ENCODE results near the gene ABCA1.

Gene ABCA1

GRCh38 chr9:104871961-104872527, 55.9 kb downstream of the ABCA1 start:
- no peak for DNase-seq

GRCh38 chr9:104869811-104870210, 58.1 kb downstream of the ABCA1 start:
- TF ChIP-seq CTCF (IDR thresholded peaks at IDR 0.05; ENCODE audit: low read depth, low read length, missing control alignments) = no peak
- Histone ChIP-seq H3K36me3 (replicated peaks) (peaks cover 28% of the 10 kb centered on the region), H3K27me3 (replicated peaks) (no peaks in the 10 kb centered on the region), H3K27ac (peak overlapping the region; percentile 90), H3K4me3 (ENCODE audit: low read depth, low read length) (no peak overlapping the region)
- in situ Hi-C loops (cut with HindIII; ENCODE audit: low pct_ligation_motif_present, low sequenced_read_pairs) = no loop called here
- DNase-seq = no peak

More at GRCh38 chr9:104871961-104872527, 55.9 kb downstream of the ABCA1 start:
- Histone ChIP-seq H3K4me3 (ENCODE audit: low read depth, low read length) (no peak overlapping the region), H3K27me3 (replicated peaks) (no peaks in the 10 kb centered on the region), H3K27ac (peak overlapping the region; percentile 91), H3K36me3 (replicated peaks) (peaks cover 42% of the 10 kb centered on the region)
- no peak for TF ChIP-seq CTCF (IDR thresholded peaks at IDR 0.05; ENCODE audit: low read depth, low read length, missing control alignments)
- in situ Hi-C loops (cut with HindIII; ENCODE audit: low pct_ligation_motif_present, low sequenced_read_pairs) = no loop called here

- Histone ChIP-seq H3K4me3 (ENCODE audit: low read depth, low read length) (no peak overlapping the region), H3K36me3 (replicated peaks) (peaks cover 28% of the 10 kb centered on the region), H3K27ac (peak overlapping the region; percentile 90), H3K27me3 (replicated peaks) (no peaks in the 10 kb centered on the region)
- DNase-seq = peak; percentile 93
- TF ChIP-seq CTCF (IDR thresholded peaks at IDR 0.05; ENCODE audit: low read depth, low read length, missing control alignments) = no peak
- in situ Hi-C loops (cut with HindIII; ENCODE audit: low pct_ligation_motif_present, low sequenced_read_pairs) = no loop called here
These were observed 59.1 kb downstream of the ABCA1 start for GRCh38 chr9:104868687-104869404.

GRCh38 chr9:104868303-104868686, 59.7 kb downstream of the ABCA1 start:
- no peak for DNase-seq
- no peak for TF ChIP-seq CTCF (IDR thresholded peaks at IDR 0.05; ENCODE audit: low read depth, low read length, missing control alignments)
- Histone ChIP-seq H3K27ac (peak overlapping the region; percentile 90), H3K27me3 (replicated peaks) (no peaks in the 10 kb centered on the region), H3K4me3 (ENCODE audit: low read depth, low read length) (no peak overlapping the region), H3K36me3 (replicated peaks) (peaks cover 28% of the 10 kb centered on the region)
- in situ Hi-C loops (cut with HindIII; ENCODE audit: low pct_ligation_motif_present, low sequenced_read_pairs) = no loop called here

- in situ Hi-C loops (cut with HindIII; ENCODE audit: low pct_ligation_motif_present, low sequenced_read_pairs) = no loop called here
- H3K27ac ChIP-seq = peak overlapping the region; percentile 62
- H3K36me3 ChIP-seq (replicated peaks) = peaks cover 31% of the 10 kb centered on the region
- no peak overlapping the region for H3K4me3 ChIP-seq (ENCODE audit: low read depth, low read length)
- peak; percentile 52 for DNase-seq
- no peak for TF ChIP-seq CTCF (IDR thresholded peaks at IDR 0.05; ENCODE audit: low read depth, low read length, missing control alignments)
- no peaks in the 10 kb centered on the region for H3K27me3 ChIP-seq (replicated peaks)
These were observed 61.8 kb downstream of the ABCA1 start for GRCh38 chr9:104866191-104866590.

Measured in brain microvascular endothelial cell (primary cell).